ENCODE measurements around the gene TNRC6B.

TNRC6B gene

DNA sequence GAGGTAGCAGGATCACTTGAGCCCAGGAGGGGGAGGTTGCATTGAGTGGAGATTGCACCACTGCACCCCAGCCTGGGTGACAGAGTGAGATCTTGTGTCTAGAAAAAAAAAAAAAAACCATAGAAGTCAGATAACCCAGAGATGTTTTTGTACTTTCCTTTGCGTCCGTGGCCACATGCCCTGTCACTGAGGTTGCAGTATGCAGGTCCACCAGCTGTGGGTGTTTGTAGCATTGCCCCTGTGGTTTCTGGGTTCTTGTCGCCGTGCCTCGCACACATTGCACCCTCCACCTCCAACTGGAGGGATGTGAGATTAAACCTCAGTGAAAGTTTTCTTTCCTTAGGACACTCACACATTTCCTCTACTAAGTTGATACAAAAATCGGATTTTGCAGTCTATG lies 70.3 kb downstream of the TNRC6B start:
- Histone ChIP-seq H3K4me1 (no peaks in the 10 kb centered on the region; the same call in 1 of the 2 replicates), H3K9me3 (no peaks in the 10 kb centered on the region), H3K27me3 (no peaks in the 10 kb centered on the region), H3K4me3 (ENCODE audit: low read depth, low read length) (no peak overlapping the region), H3K36me3 (peaks cover 4% of the 10 kb centered on the region; the same call in 1 of the 2 replicates)
- TF ChIP-seq CTCF (IDR thresholded peaks at IDR 0.05; ENCODE audit: low read depth, low read length): no peak
- DNase-seq: no peak

GRCh38 chr22:40249286-40249685 lies 71.6 kb downstream of the TNRC6B start:
- Histone ChIP-seq H3K4me1 (no peaks in the 10 kb centered on the region; the same call in 1 of the 2 replicates), H3K36me3 (peaks cover 4% of the 10 kb centered on the region; the same call in 1 of the 2 replicates), H3K9me3 (no peaks in the 10 kb centered on the region), H3K27me3 (no peaks in the 10 kb centered on the region), H3K4me3 (ENCODE audit: low read depth, low read length) (no peak overlapping the region)
- no peak for TF ChIP-seq CTCF (IDR thresholded peaks at IDR 0.05; ENCODE audit: low read depth, low read length)
- DNase-seq: no peak

DNA sequence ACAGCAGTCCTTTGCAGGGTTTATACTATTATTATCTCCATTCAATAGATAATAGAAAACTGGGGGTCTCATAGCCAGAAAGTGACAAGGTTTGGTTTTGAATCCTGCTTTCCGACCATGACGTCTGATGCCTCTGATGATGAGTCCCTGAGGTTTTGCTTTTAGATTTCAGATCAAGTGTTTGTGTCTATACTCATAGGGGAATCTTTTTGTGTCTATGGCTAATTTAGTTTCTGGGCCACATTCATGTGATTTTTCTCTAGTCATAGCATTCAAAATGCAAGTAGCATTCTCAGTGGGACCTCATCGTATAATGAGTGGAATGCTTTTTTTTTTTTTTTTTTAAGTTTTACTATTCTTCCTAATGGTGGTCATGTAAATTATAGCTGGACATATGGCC lies 72.9 kb downstream of the TNRC6B start:
- Histone ChIP-seq H3K36me3 (peaks cover 4% of the 10 kb centered on the region; the same call in 1 of the 2 replicates), H3K27me3 (no peaks in the 10 kb centered on the region), H3K9me3 (no peaks in the 10 kb centered on the region), H3K4me1 (no peaks in the 10 kb centered on the region), H3K4me3 (ENCODE audit: low read depth, low read length) (no peak overlapping the region)
- no peak for TF ChIP-seq CTCF (IDR thresholded peaks at IDR 0.05; ENCODE audit: low read depth, low read length)
- no peak for DNase-seq

DNA sequence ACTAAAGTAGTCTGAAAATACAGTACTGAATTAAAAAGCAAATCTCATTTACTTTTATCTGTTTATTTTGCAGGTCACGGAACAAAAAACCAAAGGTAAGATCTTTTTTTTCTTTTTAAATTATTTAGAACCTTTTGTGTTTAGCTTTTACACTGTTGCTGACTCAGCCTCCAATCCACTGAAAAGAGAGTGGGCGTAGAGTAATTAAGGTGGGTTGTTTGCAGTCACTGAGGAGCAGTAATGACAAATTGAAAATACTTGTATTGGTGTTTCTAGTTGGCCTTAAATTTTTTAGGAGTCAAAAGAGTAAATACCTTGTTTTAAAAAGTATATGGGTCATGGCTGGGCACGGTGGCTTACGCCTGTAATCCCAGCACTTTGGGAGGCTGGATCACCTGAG lies 73.4 kb downstream of the TNRC6B start:
- no peaks in the 10 kb centered on the region for H3K4me1 ChIP-seq
- TF ChIP-seq CTCF (IDR thresholded peaks at IDR 0.05; ENCODE audit: low read depth, low read length): no peak
- no peaks in the 10 kb centered on the region for H3K9me3 ChIP-seq
- H3K36me3 ChIP-seq: peaks cover 4% of the 10 kb centered on the region; the same call in 1 of the 2 replicates
- no peaks in the 10 kb centered on the region for H3K27me3 ChIP-seq
- no peak for DNase-seq
- no peak overlapping the region for H3K4me3 ChIP-seq (ENCODE audit: low read depth, low read length)

- no peaks in the 10 kb centered on the region for H3K9me3 ChIP-seq
- H3K27me3 ChIP-seq: no peaks in the 10 kb centered on the region
- DNase-seq: no peak
- no peak overlapping the region for H3K4me3 ChIP-seq (ENCODE audit: low read depth, low read length)
- H3K36me3 ChIP-seq: peaks cover 6% of the 10 kb centered on the region; the same call in 1 of the 2 replicates
- no peaks in the 10 kb centered on the region for H3K4me1 ChIP-seq
- no peak for TF ChIP-seq CTCF (IDR thresholded peaks at IDR 0.05; ENCODE audit: low read depth, low read length)
Observed at GRCh38 chr22:40252146-40252545, 74.4 kb downstream of the TNRC6B start.

DNA sequence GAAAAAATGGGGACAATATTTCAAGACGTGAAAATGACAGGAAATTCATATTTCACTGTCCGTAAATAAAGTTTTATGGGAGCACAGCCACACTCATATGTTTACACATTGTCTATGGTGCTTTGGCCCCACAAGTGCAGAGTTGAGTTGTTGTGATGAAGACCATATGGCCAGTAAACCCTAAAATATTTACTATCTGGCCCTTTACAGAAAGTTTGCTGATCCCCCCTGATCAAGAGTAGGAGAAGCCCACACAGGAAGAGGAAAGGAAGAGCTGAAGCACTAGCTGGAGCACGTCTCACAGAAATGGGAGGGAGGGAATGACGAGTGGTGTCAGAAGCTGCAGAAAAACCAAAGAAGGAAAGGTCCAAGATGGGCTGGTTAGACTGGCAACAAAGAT lies 78.8 kb downstream of the TNRC6B start:
- DNase-seq: no peak
- no peak for TF ChIP-seq CTCF (IDR thresholded peaks at IDR 0.05; ENCODE audit: low read depth, low read length)
- no peaks in the 10 kb centered on the region for H3K9me3 ChIP-seq
- no peak overlapping the region for H3K4me3 ChIP-seq (ENCODE audit: low read depth, low read length)
- H3K27me3 ChIP-seq: no peaks in the 10 kb centered on the region
- H3K4me1 ChIP-seq: no peaks in the 10 kb centered on the region
- H3K36me3 ChIP-seq: 0 out of 2 replicates have a peak, but pooled peaks cover 14% of the 10 kb centered on the region

Data from BE2C (cell line).